CD14-positive monocyte (primary cell): ENCODE data around the gene CROCC. TPM values are rescaled to one million over a fixed set of nuclear protein-coding genes. Genes with fewer than 3 reads are reported as not detected.

Experiments
- DNase-seq, 3 donors: peaks; one replicate each; pipeline ENCODE4 v3.0.0-alpha.2; 2011 to 2022
- H2AFZ ChIP-seq: 2 replicates; pipeline ENCODE4 v1.6.0; 2012; ENCODE audit warnings: mild to moderate bottlenecking, low read depth, low read length, inconsistent platforms; ENCODE audit not compliant: insufficient read depth, poor library complexity, severe bottlenecking
- H3K27ac ChIP-seq, 2 donors: 1 replicate in 1 of 2; 2 replicates in 1 of 2; pipeline ENCODE4 v1.5.1; 2012 to 2013; ENCODE audit warnings: low read length in 2 of 2, control low read depth in 1 of 2, inconsistent platforms in 1 of 2, low read depth in 1 of 2, mild to moderate bottlenecking in 1 of 2
- H3K27me3 ChIP-seq, 2 donors: one replicate each; pipeline versions ENCODE4 v1.6.0 to v1.6.1; 2011 to 2013; ENCODE audit warnings: low read length in 2 of 2; ENCODE audit not compliant: control insufficient read depth in 2 of 2, insufficient read depth in 2 of 2
- H3K36me3 ChIP-seq, 2 donors: replicated peaks in 1 of 2; 1 replicate in 1 of 2; 2 replicates in 1 of 2; pipeline versions ENCODE4 v1.5.1 to v1.6.1; 2012 to 2013; ENCODE audit warnings: low read length in 2 of 2, control low read depth in 1 of 2, inconsistent platforms in 1 of 2, mild to moderate bottlenecking in 1 of 2; ENCODE audit not compliant: insufficient read depth in 2 of 2, control insufficient read depth in 1 of 2
- H3K4me1 ChIP-seq, 2 donors: 1 replicate in 1 of 2; 2 replicates in 1 of 2; pipeline versions ENCODE4 v1.5.1 to v1.6.1; 2012 to 2013; ENCODE audit warnings: low read length in 2 of 2, control low read depth in 1 of 2, inconsistent platforms in 1 of 2, mild to moderate bottlenecking in 1 of 2, moderate library complexity in 1 of 2; ENCODE audit not compliant: insufficient read depth in 2 of 2, control insufficient read depth in 1 of 2
- H3K4me2 ChIP-seq: replicated peaks from 2 replicates; pipeline ENCODE3; 2012; ENCODE audit warnings: low read length, moderate library complexity, mild to moderate bottlenecking; ENCODE audit not compliant: poor library complexity, severe bottlenecking; ENCODE audit errors: extremely low read depth
- H3K4me3 ChIP-seq, 3 experiments: fragments of 200-600 bp in 1 of 3; sonication (generic) in 1 of 3; replicated peaks in 1 of 3; 1 replicate in 2 of 3; 2 replicates in 1 of 3; pipeline ENCODE4 v1.5.1; 2011 to 2013; ENCODE audit warnings: low read length in 3 of 3, mild to moderate bottlenecking in 3 of 3, control low read depth in 2 of 3, low read depth in 2 of 3, inconsistent platforms in 1 of 3, moderate library complexity in 1 of 3
- H3K79me2 ChIP-seq: 2 replicates; pipeline ENCODE4 v1.6.0; 2012; ENCODE audit warnings: mild to moderate bottlenecking, control low read depth, inconsistent platforms, low read length, moderate library complexity; ENCODE audit not compliant: insufficient read depth
- H3K9ac ChIP-seq: 2 replicates; pipeline ENCODE4 v1.6.0; 2017; ENCODE audit warnings: low read length, mild to moderate bottlenecking; ENCODE audit not compliant: insufficient read depth, poor library complexity, severe bottlenecking
- H3K9me3 ChIP-seq, 2 donors: replicated peaks in 1 of 2; 1 replicate in 1 of 2; 2 replicates in 1 of 2; pipeline versions ENCODE4 v1.5.1 to v1.6.1; 2012 to 2013; ENCODE audit warnings: low read length in 2 of 2, control low read depth in 1 of 2; ENCODE audit not compliant: control insufficient read depth in 1 of 2, insufficient read depth in 1 of 2
- H4K20me1 ChIP-seq: 2 replicates; pipeline ENCODE4 v1.6.0; 2012; ENCODE audit warnings: mild to moderate bottlenecking, low read length, control low read depth, moderate library complexity; ENCODE audit not compliant: insufficient read depth
- H3K27ac Mint-ChIP-seq, 7 donors: one replicate each; pipeline ENCODE4 v1.8.0; 2020; ENCODE audit warnings: mild to moderate bottlenecking in 7 of 7, mixed read lengths in 7 of 7, moderate library complexity in 6 of 7, inconsistent platforms in 2 of 7
- H3K27me3 Mint-ChIP-seq, 3 donors: one replicate each; pipeline ENCODE4 v1.8.0; 2021 to 2022; ENCODE audit warnings: low read depth in 3 of 3, mild to moderate bottlenecking in 3 of 3, mixed read lengths in 3 of 3, moderate library complexity in 3 of 3, inconsistent platforms in 1 of 3
- H3K36me3 Mint-ChIP-seq, 2 donors: one replicate each; pipeline ENCODE4 v1.8.0; 2020; ENCODE audit warnings: mixed read lengths in 2 of 2, inconsistent platforms in 1 of 2, mild to moderate bottlenecking in 1 of 2
- H3K4me1 Mint-ChIP-seq: one replicate; pipeline ENCODE4 v1.8.0; 2020; ENCODE audit warnings: mild to moderate bottlenecking, mixed read lengths
- H3K4me3 Mint-ChIP-seq, 2 donors: one replicate each; pipeline ENCODE4 v1.8.0; 2020; ENCODE audit warnings: mild to moderate bottlenecking in 2 of 2, mixed read lengths in 2 of 2, moderate library complexity in 1 of 2
- H3K9me3 Mint-ChIP-seq, 7 donors: one replicate each; pipeline ENCODE4 v1.8.0; 2020 to 2022; ENCODE audit warnings: mixed read lengths in 7 of 7, mild to moderate bottlenecking in 6 of 7, moderate library complexity in 6 of 7, inconsistent platforms in 2 of 7
- CTCF ChIP-seq: fragments of 200-600 bp; IDR thresholded peaks from one replicate; pipeline ENCODE4 v1.8.0; 2022; ENCODE audit warnings: antibody characterized with exemption, mild to moderate bottlenecking
- WGBS: methylation state at CpG from one replicate; pipeline ENCODE4 v1.1.5; 2013; ENCODE audit warnings: missing lambda C conversion rate; ENCODE audit not compliant: insufficient coverage; 5-methylcytosine and 5-hydroxymethylcytosine counted together
- intact Hi-C, 2 donors: fragments of 100-400 bp; cut with micrococcal nuclease; formaldehyde crosslinking; loops; one replicate each; pipeline versions ENCODE4 v1.15.0 to v1.15.1; 2023
- polyA plus RNA-seq, 3 donors: library from polyadenylated mRNA; depleted of rRNA in 1 of 3; unstranded in 2 of 3; stranded (reverse) in 1 of 3; fragments of 300-500 nt in 2 of 3; fragments of >200 nt in 1 of 3; fragmentation: Illumina TruSeq in 2 of 3; gene quantifications; 1 replicate in 2 of 3; 2 replicates in 1 of 3; pipeline ENCODE4 v1.2.3, GENCODE V29; 2012 to 2021

Gene CROCC
- polyA plus RNA-seq, 3 donors, result 0.21 to 46.1 (median 0.69) TPM

- peaks cover 40 to 48% of the 10 kb centered on the region in 2 donors for H3K36me3 Mint-ChIP-seq
These were observed 63.0 kb downstream of the CROCC start for GRCh38 chr1:16984717-16985116.

GRCh38 chr1:16986113-16986512 lies 64.4 kb downstream of the CROCC start:
- Mint-ChIP-seq H3K27me3 (peaks cover 17 to 22% (median 19%) of the 10 kb centered on the region in 3 donors), H3K4me1 (no peaks in the 10 kb centered on the region), H3K9me3 (peaks cover 0 to 3% (median 0%) of the 10 kb centered on the region in 7 donors), H3K4me3 (no peak overlapping the region), H3K36me3 (peaks cover 44 to 59% of the 10 kb centered on the region in 2 donors), H3K27ac (no peak overlapping the region)
- peaks cover 0 to 12% of the 10 kb centered on the region in 2 donors for H3K27me3 ChIP-seq
- H3K27ac ChIP-seq, result no peak overlapping the region
- H4K20me1 ChIP-seq, result no peaks in the 10 kb centered on the region
- H3K36me3 ChIP-seq, result peaks cover 39 to 49% of the 10 kb centered on the region in 2 donors
- no peak overlapping the region for H2AFZ ChIP-seq
- WGBS, result 89% methylated on average over 13 of the region's 19 CpGs
- no peak overlapping the region for H3K4me2 ChIP-seq
- no peaks in the 10 kb centered on the region for H3K4me1 ChIP-seq
- TF ChIP-seq CTCF, result no peak
- no peak overlapping the region for H3K4me3 ChIP-seq
- no peaks in the 10 kb centered on the region for H3K9me3 ChIP-seq
- no peak for DNase-seq
- H3K79me2 ChIP-seq, result no peaks in the 10 kb centered on the region
- intact Hi-C loops, result no loop called here
- no peak overlapping the region for H3K9ac ChIP-seq

More at GRCh38 chr1:16984717-16985116, 63.0 kb downstream of the CROCC start:
- Histone ChIP-seq H4K20me1 (no peaks in the 10 kb centered on the region), H3K27me3 (peaks cover 2 to 24% of the 10 kb centered on the region in 2 donors), H3K4me1 (peaks cover 3 to 9% of the 10 kb centered on the region in 2 donors), H3K79me2 (no peaks in the 10 kb centered on the region), H3K4me3 (no peak overlapping the region), H2AFZ (no peak overlapping the region), H3K9ac (no peak overlapping the region), H3K4me2 (no peak overlapping the region), H3K27ac (no peak overlapping the region), H3K36me3 (peaks cover 33 to 35% of the 10 kb centered on the region in 2 donors), H3K9me3 (peaks cover 0 to 6% of the 10 kb centered on the region in 2 donors)
- 13% methylated on average over 3 of the region's 7 CpGs for WGBS
- no peak for DNase-seq
- Mint-ChIP-seq H3K9me3 (peaks cover 0 to 9% (median 2%) of the 10 kb centered on the region in 7 donors), H3K27ac (peak overlapping the region in 1 of 7 donors; percentile 18), H3K27me3 (peaks cover 28 to 35% (median 30%) of the 10 kb centered on the region in 3 donors), H3K4me3 (no peak overlapping the region), H3K4me1 (peaks cover 8% of the 10 kb centered on the region)
- no peak for TF ChIP-seq CTCF
- intact Hi-C loops, result no loop called here
